Kidney epithelial cell (primary cell): ENCODE results near the gene CST11. TPM values are rescaled to one million over a fixed set of nuclear protein-coding genes. Genes with fewer than 3 reads are reported as not detected.

Experiments used
- DNase-seq: peaks from one replicate; pipeline ENCODE4 v3.0.0-alpha.2; 2010; ENCODE audit warnings: low read depth
- H3K27me3 ChIP-seq: 2 replicates; pipeline ENCODE4 v1.6.0; 2011; ENCODE audit warnings: low read length; ENCODE audit not compliant: control insufficient read depth, insufficient read depth
- H3K36me3 ChIP-seq: 2 replicates; pipeline ENCODE4 v1.5.1; 2011; ENCODE audit warnings: low read length; ENCODE audit not compliant: control insufficient read depth, insufficient read depth
- H3K4me3 ChIP-seq: 2 replicates; pipeline ENCODE4 v1.5.1; 2011; ENCODE audit warnings: low read depth, mild to moderate bottlenecking, control low read depth, low read length
- total RNA-seq: library from RNA; depleted of rRNA; stranded (reverse); fragments of >200 nt; gene quantifications from 2 replicates; pipeline ENCODE4 v1.2.3, GENCODE V29; 2015
- TF ChIP-seq, protein P1 (sequence below): IDR thresholded peaks from 2 replicates; pipeline ENCODE4 v1.5.1; 2011; ENCODE audit warnings: mild to moderate bottlenecking, moderate library complexity, low read length, control low read depth, inconsistent platforms; ENCODE audit not compliant: insufficient read depth, poor library complexity, severe bottlenecking

CST11 gene
- total RNA-seq, 1 donor from 2014 or later: not detected

DNA sequence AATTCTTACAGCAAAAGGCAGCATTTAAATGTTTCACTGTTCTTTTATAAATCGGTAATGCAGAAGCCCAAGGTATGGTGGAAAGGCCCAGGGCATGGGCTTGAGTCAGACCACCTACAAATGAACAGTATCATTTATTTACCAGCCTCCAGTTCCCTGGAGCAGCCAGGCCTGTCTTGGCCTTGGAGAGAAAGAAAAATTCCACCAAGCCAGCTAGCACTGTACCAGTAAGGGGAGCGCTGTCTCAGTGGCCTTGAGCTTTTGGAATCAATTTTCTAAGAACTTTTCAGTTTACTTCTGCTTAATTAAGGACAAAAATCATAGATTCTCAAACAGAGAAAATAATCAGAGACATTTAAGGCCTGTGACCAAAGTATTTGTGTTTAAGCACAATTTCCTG lies 43.7 kb downstream of the CST11 start:
- TF ChIP-seq, protein P1, sequence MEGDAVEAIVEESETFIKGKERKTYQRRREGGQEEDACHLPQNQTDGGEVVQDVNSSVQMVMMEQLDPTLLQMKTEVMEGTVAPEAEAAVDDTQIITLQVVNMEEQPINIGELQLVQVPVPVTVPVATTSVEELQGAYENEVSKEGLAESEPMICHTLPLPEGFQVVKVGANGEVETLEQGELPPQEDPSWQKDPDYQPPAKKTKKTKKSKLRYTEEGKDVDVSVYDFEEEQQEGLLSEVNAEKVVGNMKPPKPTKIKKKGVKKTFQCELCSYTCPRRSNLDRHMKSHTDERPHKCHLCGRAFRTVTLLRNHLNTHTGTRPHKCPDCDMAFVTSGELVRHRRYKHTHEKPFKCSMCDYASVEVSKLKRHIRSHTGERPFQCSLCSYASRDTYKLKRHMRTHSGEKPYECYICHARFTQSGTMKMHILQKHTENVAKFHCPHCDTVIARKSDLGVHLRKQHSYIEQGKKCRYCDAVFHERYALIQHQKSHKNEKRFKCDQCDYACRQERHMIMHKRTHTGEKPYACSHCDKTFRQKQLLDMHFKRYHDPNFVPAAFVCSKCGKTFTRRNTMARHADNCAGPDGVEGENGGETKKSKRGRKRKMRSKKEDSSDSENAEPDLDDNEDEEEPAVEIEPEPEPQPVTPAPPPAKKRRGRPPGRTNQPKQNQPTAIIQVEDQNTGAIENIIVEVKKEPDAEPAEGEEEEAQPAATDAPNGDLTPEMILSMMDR: no peak
- Histone ChIP-seq H3K36me3 (no peaks in the 10 kb centered on the region), H3K4me3 (no peak overlapping the region), H3K27me3 (no peaks in the 10 kb centered on the region)
- DNase-seq: no peak

- Histone ChIP-seq H3K36me3 (no peaks in the 10 kb centered on the region), H3K4me3 (no peak overlapping the region), H3K27me3 (no peaks in the 10 kb centered on the region)
- TF ChIP-seq, protein P1: no peak
- no peak for DNase-seq
These were observed 44.8 kb downstream of the CST11 start for GRCh38 chr20:23407781-23408464.

DNA sequence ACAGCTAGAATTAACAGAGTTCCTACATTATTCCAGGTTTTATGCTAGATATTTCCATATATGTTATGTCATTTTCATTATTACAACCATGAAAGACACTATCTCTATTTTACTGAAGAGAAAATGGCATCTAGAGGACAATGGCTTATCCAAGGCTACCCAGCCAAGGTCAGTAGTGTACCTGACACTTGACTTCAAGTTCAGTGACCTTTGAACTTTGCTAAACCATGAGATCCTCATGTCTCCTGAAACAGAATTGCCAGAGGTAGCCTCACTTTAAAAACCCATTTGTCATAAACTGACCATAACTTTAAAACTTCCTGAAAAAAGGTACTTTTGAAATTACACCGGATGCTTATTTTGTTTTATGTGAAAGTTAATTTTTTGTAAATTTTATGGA lies 45.8 kb downstream of the CST11 start:
- no peak for DNase-seq
- H3K36me3 ChIP-seq: no peaks in the 10 kb centered on the region
- TF ChIP-seq, protein P1: no peak
- H3K4me3 ChIP-seq: no peak overlapping the region
- H3K27me3 ChIP-seq: no peaks in the 10 kb centered on the region

DNA sequence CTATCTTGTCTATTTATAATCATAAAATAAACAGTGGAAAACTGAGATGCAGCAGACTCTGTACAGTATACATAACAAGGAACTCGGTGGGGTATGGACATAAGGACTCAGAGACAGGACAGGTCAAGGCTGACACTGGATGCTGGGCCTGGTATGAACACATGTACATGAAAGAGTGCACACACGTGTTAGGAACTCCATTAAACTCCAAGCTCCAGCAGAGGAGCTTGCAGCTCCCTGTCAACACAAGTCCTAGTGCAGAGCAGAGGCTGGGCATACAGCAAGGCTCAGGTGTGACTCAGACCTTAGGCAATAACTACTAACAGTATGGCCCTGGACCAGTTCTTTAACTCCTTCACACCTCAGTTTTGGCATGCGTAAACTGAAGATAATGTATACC lies 48.5 kb downstream of the CST11 start:
- no peaks in the 10 kb centered on the region for H3K27me3 ChIP-seq
- H3K36me3 ChIP-seq: no peaks in the 10 kb centered on the region
- no peak overlapping the region for H3K4me3 ChIP-seq
- TF ChIP-seq, protein P1: no peak
- no peak for DNase-seq

DNA sequence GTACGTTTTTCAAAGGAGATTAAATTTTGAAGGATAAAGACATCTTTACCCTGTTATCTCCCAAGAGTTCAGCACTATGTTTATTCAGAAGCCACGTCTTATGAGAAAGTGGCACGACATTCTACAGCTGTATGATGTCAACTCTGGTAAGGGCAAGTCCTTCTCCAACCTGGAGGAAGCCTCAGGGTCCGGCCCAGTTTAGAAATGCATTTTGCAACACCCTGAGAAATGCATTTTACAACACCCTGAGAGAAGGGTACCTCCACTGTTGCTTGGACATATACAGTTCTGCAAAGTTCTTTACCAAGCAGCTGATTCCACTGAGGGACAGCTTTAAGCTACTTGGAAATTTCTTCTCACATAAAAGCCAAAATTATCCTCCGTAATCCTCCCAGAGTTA lies 48.9 kb downstream of the CST11 start:
- no peak for DNase-seq
- Histone ChIP-seq H3K36me3 (no peaks in the 10 kb centered on the region), H3K27me3 (no peaks in the 10 kb centered on the region), H3K4me3 (no peak overlapping the region)
- TF ChIP-seq, protein P1: no peak

DNA sequence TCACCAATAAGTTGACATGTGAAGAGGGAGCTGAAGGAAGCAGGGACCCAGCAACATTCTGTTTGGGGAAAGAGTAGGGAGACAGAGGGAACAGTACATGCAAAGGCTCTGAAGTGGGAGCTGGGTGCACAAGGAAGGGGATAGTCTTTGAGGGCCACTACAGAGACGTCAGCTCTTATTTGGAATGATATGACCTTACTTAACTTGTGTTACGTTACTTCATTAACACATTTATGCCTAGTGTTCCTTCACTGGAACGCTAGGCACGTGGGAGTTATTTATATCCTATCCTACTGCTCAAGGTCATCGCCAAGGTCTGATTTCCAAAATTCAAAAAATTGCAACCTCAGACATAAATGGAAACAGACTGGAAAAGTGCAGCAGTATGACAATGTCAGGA lies 51.6 kb downstream of the CST11 start:
- Histone ChIP-seq H3K4me3 (no peak overlapping the region), H3K27me3 (no peaks in the 10 kb centered on the region), H3K36me3 (no peaks in the 10 kb centered on the region)
- TF ChIP-seq, protein P1: no peak
- DNase-seq: no peak
